ENCODE measurements around the gene SLC26A6. TPM values are rescaled to one million over a fixed set of nuclear protein-coding genes. Genes with fewer than 3 reads are reported as not detected.

The SLC26A6 gene
- total RNA-seq, 1 experiment from 2014 or later: 58.9 TPM

DNA sequence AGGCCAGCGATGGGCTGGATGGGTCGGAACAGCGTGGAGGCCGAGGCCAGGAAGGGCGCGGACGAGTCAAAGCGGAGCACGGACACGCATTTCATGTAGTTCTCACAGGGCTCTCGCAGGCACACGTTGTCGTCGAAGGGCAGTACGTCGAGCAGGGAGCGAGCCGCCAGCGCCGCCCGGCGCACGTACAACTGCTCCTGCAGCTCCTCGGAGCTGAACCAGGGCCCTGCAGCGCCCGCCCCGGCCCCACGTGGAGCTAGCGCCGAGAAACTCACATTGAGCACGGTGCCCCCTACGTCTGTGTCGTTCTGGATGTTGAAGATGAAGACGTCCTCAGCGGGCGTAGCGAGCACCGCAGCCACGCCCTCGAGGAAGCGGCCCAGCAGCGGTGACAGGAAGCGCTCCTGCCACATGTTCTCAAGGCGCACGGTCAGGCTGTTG, 21.6 kb upstream of the SLC26A6 start (continued):
- TF ChIP-seq CBFB (CRISPR knock-in tag; IDR thresholded peaks at IDR 0.05; ENCODE audit: low read depth): 0 out of 2 replicates have a peak, but pooled peaks have one; percentile 1
- TF ChIP-seq, protein P1, sequence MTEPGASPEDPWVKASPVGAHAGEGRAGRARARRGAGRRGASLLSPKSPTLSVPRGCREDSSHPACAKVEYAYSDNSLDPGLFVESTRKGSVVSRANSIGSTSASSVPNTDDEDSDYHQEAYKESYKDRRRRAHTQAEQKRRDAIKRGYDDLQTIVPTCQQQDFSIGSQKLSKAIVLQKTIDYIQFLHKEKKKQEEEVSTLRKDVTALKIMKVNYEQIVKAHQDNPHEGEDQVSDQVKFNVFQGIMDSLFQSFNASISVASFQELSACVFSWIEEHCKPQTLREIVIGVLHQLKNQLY (CRISPR knock-in tag; IDR thresholded peaks at IDR 0.05): 0 out of 2 replicates have a peak, but pooled peaks have one; percentile 82

GRCh38 chr3:48656061-48656840, 21.0 kb upstream of the SLC26A6 start:
- Mint-ChIP-seq H3K27ac (peak overlapping the region; percentile 78), H3K4me3 (peak overlapping the region; percentile 63), H3K27me3 (ENCODE audit: low read depth) (peaks cover 4% of the 10 kb centered on the region; the same call in 1 of the 2 replicates), H3K36me3 (peaks cover 44% of the 10 kb centered on the region), H3K9me3 (peaks cover 6% of the 10 kb centered on the region; the same call in 1 of the 2 replicates), H3K4me1 (peaks cover 13% of the 10 kb centered on the region)
- POLR2A ChIA-PET: interaction anchor here (0.8 to 2.5 kb wide), 2 partner anchors 21 to 100 kb away, joined by 3 to 13 read pairs; partner anchors contain the start of genes PFKFB4 and SLC26A6
- peak; percentile 90 for ATAC-seq
- peak; percentile 91 for DNase-seq (ENCODE audit: low spot score)
- CTCF ChIA-PET: interaction anchor here (0.6 to 4.6 kb wide), 13 partner anchors 9 to 351 kb away, joined by 3 to 46 read pairs (median 3); partner anchors contain the start of genes NCKIPSD, PFKFB4, SLC26A6 and UQCRC1
- TF ChIP-seq, protein P2, sequence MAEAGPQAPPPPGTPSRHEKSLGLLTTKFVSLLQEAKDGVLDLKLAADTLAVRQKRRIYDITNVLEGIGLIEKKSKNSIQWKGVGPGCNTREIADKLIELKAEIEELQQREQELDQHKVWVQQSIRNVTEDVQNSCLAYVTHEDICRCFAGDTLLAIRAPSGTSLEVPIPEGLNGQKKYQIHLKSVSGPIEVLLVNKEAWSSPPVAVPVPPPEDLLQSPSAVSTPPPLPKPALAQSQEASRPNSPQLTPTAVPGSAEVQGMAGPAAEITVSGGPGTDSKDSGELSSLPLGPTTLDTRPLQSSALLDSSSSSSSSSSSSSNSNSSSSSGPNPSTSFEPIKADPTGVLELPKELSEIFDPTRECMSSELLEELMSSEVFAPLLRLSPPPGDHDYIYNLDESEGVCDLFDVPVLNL (CRISPR knock-in tag; IDR thresholded peaks at IDR 0.05; ENCODE audit: borderline replicate concordance, low read depth): no peak; the same call in 1 of the 2 replicates
- peak; percentile 97 for TF ChIP-seq MAX (CRISPR knock-in tag; IDR thresholded peaks at IDR 0.05)
- TF ChIP-seq TCF7 (CRISPR knock-in tag; IDR thresholded peaks at IDR 0.05; ENCODE audit: low read depth): no peak
- peak; percentile 39; the same call in 1 of the 2 replicates for TF ChIP-seq NFE2L1 (CRISPR knock-in tag; IDR thresholded peaks at IDR 0.05)
- TF ChIP-seq FOXP1 (CRISPR knock-in tag; IDR thresholded peaks at IDR 0.05; ENCODE audit: borderline replicate concordance): peak; percentile 81; the same call in 1 of the 2 replicates
- no peak for TF ChIP-seq JAZF1 (CRISPR knock-in tag; IDR thresholded peaks at IDR 0.05)
- no peak for TF ChIP-seq RORB (CRISPR knock-in tag; IDR thresholded peaks at IDR 0.05)
- no peak for TF ChIP-seq TP53 (CRISPR knock-in tag; IDR thresholded peaks at IDR 0.05)
- peak; percentile 33; the same call in 1 of the 2 replicates for TF ChIP-seq ARID4B (CRISPR knock-in tag; IDR thresholded peaks at IDR 0.05; ENCODE audit: borderline replicate concordance)
- TF ChIP-seq, protein P3, sequence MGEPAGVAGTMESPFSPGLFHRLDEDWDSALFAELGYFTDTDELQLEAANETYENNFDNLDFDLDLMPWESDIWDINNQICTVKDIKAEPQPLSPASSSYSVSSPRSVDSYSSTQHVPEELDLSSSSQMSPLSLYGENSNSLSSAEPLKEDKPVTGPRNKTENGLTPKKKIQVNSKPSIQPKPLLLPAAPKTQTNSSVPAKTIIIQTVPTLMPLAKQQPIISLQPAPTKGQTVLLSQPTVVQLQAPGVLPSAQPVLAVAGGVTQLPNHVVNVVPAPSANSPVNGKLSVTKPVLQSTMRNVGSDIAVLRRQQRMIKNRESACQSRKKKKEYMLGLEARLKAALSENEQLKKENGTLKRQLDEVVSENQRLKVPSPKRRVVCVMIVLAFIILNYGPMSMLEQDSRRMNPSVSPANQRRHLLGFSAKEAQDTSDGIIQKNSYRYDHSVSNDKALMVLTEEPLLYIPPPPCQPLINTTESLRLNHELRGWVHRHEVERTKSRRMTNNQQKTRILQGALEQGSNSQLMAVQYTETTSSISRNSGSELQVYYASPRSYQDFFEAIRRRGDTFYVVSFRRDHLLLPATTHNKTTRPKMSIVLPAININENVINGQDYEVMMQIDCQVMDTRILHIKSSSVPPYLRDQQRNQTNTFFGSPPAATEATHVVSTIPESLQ (CRISPR knock-in tag; IDR thresholded peaks at IDR 0.05): no peak
- no peak for TF ChIP-seq NR1H2 (CRISPR knock-in tag; IDR thresholded peaks at IDR 0.05)
- TF ChIP-seq ELF4 (CRISPR knock-in tag; IDR thresholded peaks at IDR 0.05; ENCODE audit: low read depth): 0 out of 2 replicates have a peak, but pooled peaks have one; percentile 63
- TF ChIP-seq MXD4 (CRISPR knock-in tag; IDR thresholded peaks at IDR 0.05; ENCODE audit: borderline replicate concordance): no peak
- TF ChIP-seq, protein P4, sequence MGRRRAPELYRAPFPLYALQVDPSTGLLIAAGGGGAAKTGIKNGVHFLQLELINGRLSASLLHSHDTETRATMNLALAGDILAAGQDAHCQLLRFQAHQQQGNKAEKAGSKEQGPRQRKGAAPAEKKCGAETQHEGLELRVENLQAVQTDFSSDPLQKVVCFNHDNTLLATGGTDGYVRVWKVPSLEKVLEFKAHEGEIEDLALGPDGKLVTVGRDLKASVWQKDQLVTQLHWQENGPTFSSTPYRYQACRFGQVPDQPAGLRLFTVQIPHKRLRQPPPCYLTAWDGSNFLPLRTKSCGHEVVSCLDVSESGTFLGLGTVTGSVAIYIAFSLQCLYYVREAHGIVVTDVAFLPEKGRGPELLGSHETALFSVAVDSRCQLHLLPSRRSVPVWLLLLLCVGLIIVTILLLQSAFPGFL (CRISPR knock-in tag; IDR thresholded peaks at IDR 0.05; ENCODE audit: borderline replicate concordance): no peak
- TF ChIP-seq NFATC4 (CRISPR knock-in tag; IDR thresholded peaks at IDR 0.05): no peak
- 0 out of 2 replicates have a peak, but pooled peaks have one; percentile 40 for TF ChIP-seq CREM (CRISPR knock-in tag; IDR thresholded peaks at IDR 0.05)
- TF ChIP-seq NFYB (CRISPR knock-in tag; conservative IDR thresholded peaks at IDR 0.05; ENCODE audit: low read depth): no peak
- peak; percentile 93; the same call in 1 of the 2 replicates for TF ChIP-seq ZNF138 (CRISPR knock-in tag; conservative IDR thresholded peaks at IDR 0.05)
- peak; percentile 56; the same call in 1 of the 2 replicates for TF ChIP-seq USF1 (CRISPR knock-in tag; IDR thresholded peaks at IDR 0.05)
- 0 out of 2 replicates have a peak, but pooled peaks have one; percentile 54 for TF ChIP-seq ZNF219 (CRISPR knock-in tag; IDR thresholded peaks at IDR 0.05; ENCODE audit: borderline replicate concordance)
- no peak for TF ChIP-seq FOXJ3 (CRISPR knock-in tag; IDR thresholded peaks at IDR 0.05; ENCODE audit: borderline replicate concordance)
- TF ChIP-seq SMAD3 (CRISPR knock-in tag; IDR thresholded peaks at IDR 0.05; ENCODE audit: borderline replicate concordance): peak; percentile 72; the same call in 1 of the 2 replicates

Measured in WTC11 (cell line).